ENCODE measurements around the gene ADK.

The ADK gene

GRCh38 chr10:74480778-74481177 lies 329.8 kb downstream of the ADK start:
- Histone ChIP-seq H3K27ac (no peak overlapping the region), H3K27me3 (ENCODE audit: control insufficient read depth, insufficient read depth, low read length) (no peaks in the 10 kb centered on the region), H3K9ac (no peak overlapping the region), H3K4me1 (no peaks in the 10 kb centered on the region), H3K79me2 (no peaks in the 10 kb centered on the region), H3K4me2 (ENCODE audit: low read length) (no peak overlapping the region), H3K9me3 (ENCODE audit: control insufficient read depth, low read length) (no peaks in the 10 kb centered on the region), H3K4me3 (ENCODE audit: low read depth, low read length) (no peak overlapping the region), H3K36me3 (ENCODE audit: control insufficient read depth, insufficient read depth, low read length) (no peaks in the 10 kb centered on the region), H2AFZ (no peak overlapping the region)
- TF ChIP-seq CTCF (IDR thresholded peaks at IDR 0.05) = no peak

GRCh38 chr10:74483356-74483755 lies 332.3 kb downstream of the ADK start:
- Histone ChIP-seq H3K27ac (no peak overlapping the region), H3K4me2 (ENCODE audit: low read length) (no peak overlapping the region), H3K36me3 (ENCODE audit: control insufficient read depth, insufficient read depth, low read length) (no peaks in the 10 kb centered on the region), H3K79me2 (no peaks in the 10 kb centered on the region), H3K27me3 (ENCODE audit: control insufficient read depth, insufficient read depth, low read length) (no peaks in the 10 kb centered on the region), H3K9me3 (ENCODE audit: control insufficient read depth, low read length) (no peaks in the 10 kb centered on the region), H2AFZ (no peak overlapping the region), H3K4me1 (no peaks in the 10 kb centered on the region), H3K4me3 (ENCODE audit: low read depth, low read length) (no peak overlapping the region), H3K9ac (no peak overlapping the region)
- TF ChIP-seq CTCF (IDR thresholded peaks at IDR 0.05) = no peak

- no peak for TF ChIP-seq CTCF (IDR thresholded peaks at IDR 0.05)
- Histone ChIP-seq H3K36me3 (ENCODE audit: control insufficient read depth, insufficient read depth, low read length) (no peaks in the 10 kb centered on the region), H2AFZ (no peak overlapping the region), H3K9ac (no peak overlapping the region), H3K79me2 (no peaks in the 10 kb centered on the region), H3K27ac (no peak overlapping the region), H3K27me3 (ENCODE audit: control insufficient read depth, insufficient read depth, low read length) (no peaks in the 10 kb centered on the region), H3K4me1 (no peaks in the 10 kb centered on the region), H3K4me2 (ENCODE audit: low read length) (no peak overlapping the region), H3K4me3 (ENCODE audit: low read depth, low read length) (no peak overlapping the region), H3K9me3 (ENCODE audit: control insufficient read depth, low read length) (no peaks in the 10 kb centered on the region)
These were observed 334.3 kb downstream of the ADK start for GRCh38 chr10:74485283-74485682.

- H3K36me3 ChIP-seq (ENCODE audit: control insufficient read depth, insufficient read depth, low read length) = no peaks in the 10 kb centered on the region
- no peak overlapping the region for H3K27ac ChIP-seq
These were observed 335.6 kb downstream of the ADK start for GRCh38 chr10:74486659-74487058.

More at GRCh38 chr10:74486659-74487058, 335.6 kb downstream of the ADK start:
- Histone ChIP-seq H3K9me3 (ENCODE audit: control insufficient read depth, low read length) (no peaks in the 10 kb centered on the region), H3K4me3 (ENCODE audit: low read depth, low read length) (no peak overlapping the region), H3K4me1 (no peaks in the 10 kb centered on the region), H2AFZ (no peak overlapping the region), H3K27me3 (ENCODE audit: control insufficient read depth, insufficient read depth, low read length) (no peaks in the 10 kb centered on the region), H3K9ac (no peak overlapping the region), H3K4me2 (ENCODE audit: low read length) (no peak overlapping the region), H3K79me2 (no peaks in the 10 kb centered on the region)
- no peak for TF ChIP-seq CTCF (IDR thresholded peaks at IDR 0.05)

Data from parathyroid adenoma (tissue), 2 donors.